T1000 (cell line): ENCODE results near the gene PRKAR1B.

Experiments used
- DNase-seq: peaks from one replicate; lab custom pipeline; 2025; ENCODE audit warnings: mixed read lengths; lab: John Stamatoyannopoulos, UW

PRKAR1B gene

DNA sequence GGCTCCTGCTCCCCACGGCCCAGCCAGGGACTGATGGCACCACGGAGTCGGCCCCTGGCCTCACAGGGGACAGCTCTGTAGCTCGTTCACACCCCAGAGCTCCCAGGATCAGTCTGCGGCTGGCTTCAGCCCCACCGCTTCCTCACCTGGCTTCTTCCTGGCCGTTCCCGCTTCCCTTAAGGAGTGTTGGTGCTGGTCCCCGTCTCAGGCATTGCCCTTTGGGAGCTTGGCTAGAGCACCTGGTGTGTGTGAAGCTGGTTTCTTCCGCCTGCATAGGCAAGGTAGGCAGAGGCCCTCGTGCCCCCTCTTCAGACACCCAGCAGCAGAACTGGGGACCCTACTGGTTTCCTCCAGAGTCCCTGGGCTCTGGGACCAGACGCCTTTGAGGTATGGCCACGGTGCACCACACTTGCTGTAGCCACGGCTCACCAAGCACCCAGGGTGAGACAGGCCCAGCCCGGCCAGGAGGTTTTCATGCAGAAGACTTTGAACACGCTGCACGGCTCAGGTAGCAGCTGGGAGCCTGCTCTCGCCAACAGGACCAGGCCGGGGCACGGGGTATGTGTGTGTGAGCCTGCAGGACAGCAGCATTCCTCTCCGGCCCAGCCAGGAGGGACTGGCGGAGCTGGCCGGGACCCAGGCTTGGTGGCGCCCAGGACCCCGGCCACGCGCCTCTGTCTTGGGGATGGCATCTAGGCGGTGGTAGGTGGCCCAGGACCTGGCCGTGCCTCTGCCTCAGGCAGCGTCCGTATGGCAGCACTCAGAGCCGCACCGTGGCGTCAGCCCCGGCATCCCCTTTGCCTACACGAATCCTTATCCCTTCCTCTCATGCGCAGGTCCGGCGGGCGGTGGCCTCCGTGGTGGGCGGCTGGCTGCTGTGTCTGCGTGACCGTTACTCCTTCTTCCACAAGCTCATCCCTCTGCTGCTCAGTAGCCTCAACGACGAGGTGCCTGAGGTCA is 13.2 kb upstream of the PRKAR1B start:
- DNase-seq = no peak

DNA sequence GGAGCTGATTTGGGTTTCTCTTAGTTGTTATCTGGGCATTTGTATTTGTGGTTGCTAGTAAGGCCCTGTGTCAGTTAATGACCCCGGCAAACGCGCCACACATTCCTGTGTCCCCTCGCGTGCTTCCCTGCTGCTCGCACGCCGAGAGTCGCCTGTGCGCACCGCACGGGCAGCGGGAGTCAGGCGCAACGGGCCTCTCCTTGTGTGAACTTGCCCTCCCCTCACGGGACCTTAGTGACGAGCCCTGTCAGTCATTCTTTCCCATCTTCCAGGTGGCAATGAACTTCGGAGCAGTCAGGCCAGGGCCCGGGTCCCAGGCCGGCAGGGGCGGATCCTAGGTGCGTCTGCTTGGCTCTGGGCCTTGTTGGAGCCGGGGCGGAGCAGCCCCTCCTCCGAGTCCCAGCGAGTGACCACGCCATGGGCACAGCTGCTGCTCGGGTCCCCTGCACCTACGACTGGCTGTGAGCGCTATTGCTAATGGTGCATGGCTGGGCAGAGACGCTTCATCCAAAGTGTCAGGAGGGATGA is 12.4 kb upstream of the PRKAR1B start:
- DNase-seq = no peak

DNA sequence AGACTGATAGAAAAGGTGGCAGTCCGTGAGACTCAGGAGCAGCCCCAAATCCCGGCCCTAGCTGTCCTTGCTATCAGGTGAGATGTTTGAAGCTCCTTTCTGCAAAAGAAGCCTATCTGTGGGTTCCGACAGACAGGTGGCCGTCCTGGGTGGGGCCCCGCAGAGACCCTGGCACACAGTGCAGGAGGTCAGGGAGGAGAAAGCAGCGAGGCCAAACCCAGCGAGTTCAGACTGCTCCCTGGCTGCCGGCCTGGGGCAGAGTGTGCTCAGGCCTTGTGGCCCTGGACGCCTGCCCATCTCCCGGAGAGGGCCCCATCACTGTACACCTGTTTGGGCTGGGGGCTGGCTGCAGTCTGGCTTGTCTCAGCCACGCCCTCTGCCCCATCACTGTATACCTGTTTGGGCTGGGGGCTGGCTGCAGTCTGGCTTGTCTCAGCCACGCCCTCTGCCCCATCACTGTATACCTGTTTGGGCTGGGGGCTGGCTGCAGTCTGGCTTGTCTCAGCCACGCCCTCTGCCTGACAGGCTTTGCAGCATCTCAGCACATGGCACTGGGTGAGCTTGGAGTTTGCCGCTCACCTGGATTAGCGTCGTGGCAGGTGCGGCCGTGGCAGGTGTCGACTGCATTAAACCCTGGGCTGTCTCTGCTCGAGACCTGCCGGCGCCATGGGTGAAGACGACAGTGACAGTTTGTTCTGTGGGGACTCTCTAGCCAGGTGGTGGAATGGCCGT is 11.8 kb upstream of the PRKAR1B start:
- no peak for DNase-seq

DNA sequence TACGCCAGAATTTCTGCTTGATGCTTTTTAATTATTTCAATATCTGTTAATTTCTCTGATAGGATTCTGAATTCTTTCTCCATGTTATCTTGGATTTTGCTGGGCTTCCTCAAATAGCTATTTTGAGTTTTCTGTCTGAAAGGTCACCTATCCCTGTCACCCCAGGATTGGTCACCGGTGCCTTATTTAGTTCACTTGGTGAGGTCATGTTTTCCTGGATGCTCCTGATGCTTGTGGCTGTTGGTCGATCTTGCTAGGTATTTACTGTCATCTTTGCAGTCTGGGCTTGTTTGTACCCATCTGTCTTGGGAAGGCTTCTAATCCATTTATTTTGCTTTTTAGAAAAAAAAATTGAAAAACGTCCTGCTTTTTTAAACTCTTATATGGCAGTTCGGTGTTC is 11.2 kb upstream of the PRKAR1B start:
- no peak for DNase-seq

DNA sequence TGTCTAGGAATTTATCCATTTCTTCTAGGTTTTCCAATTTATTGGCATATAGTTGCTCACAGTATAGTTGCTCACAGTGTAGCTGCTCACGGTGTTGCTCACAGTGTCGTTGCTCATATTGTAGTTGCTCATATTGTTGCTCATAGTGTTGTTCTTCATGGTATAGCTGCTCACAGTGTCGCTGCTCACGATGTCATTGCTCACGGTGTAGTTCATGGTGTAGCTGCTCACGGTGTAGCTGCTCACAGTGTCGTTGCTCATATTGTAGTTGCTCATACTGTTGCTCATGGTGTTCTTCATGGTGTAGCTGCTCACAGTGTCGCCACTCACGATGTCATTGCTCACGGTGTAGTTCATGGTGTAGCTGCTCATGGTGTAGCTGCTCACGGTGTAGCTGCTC is 7.7 kb upstream of the PRKAR1B start:
- DNase-seq = no peak

DNA sequence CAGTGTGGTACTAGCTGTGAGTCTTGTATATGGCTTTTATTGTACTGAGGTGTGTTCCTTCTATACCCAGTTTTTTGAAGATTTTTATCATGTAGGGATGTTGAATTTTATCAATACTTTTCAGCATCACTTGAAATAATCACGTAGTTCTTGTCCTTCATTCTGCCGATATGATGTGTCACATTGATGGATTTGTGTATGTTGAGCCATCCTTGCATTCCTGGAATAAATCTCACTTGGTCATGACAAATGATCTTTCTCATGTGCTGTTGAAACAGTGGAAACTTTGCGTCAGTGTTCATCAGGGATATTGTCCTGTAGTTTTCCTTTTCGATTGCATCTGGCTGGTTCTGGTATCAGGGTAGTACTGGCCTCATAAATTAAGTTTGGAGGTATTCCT is 7.1 kb upstream of the PRKAR1B start:
- no peak for DNase-seq

DNA sequence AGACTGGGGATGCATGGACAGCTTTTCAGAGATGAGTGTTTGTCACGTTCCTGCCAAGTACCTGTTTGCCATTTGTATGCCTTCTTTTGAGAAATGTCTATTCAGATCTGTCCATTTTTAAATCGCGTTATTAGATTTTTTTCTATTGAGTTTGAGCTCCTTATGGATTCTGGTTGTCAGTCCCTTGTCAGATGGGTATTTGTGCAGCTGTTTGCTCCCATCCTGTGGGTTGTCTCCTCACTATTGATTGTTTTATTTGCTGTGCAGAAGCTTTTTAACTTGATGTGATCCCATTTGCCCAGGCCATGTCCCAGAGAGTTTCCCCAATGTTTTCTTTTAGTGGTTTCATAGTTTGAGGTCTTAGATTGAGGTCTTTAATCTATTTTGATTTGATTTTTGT is 5.5 kb upstream of the PRKAR1B start:
- DNase-seq = no peak

DNA sequence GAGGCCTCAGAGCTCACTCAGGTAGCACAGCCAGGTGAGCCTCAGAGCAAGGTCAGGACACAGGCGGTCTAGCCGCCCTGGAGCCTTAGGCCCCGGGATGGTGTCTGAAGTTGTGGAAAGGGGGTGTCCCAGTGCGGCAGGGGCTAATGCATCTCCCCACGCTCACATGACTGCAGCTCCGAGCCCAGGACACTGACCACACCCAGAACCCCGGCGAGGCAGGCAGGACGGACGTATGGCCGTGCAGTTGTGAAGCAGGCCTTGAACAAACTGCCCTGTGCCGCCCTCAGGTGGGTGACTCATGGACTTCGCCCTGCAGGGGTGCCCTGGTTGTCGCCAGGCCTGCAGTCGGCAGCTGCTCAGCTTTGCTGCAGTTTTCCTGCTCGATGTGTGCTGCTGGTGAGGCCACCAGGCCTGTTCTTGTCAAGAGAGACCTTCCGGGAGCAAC is 5.0 kb upstream of the PRKAR1B start:
- DNase-seq = peak; percentile 46

DNA sequence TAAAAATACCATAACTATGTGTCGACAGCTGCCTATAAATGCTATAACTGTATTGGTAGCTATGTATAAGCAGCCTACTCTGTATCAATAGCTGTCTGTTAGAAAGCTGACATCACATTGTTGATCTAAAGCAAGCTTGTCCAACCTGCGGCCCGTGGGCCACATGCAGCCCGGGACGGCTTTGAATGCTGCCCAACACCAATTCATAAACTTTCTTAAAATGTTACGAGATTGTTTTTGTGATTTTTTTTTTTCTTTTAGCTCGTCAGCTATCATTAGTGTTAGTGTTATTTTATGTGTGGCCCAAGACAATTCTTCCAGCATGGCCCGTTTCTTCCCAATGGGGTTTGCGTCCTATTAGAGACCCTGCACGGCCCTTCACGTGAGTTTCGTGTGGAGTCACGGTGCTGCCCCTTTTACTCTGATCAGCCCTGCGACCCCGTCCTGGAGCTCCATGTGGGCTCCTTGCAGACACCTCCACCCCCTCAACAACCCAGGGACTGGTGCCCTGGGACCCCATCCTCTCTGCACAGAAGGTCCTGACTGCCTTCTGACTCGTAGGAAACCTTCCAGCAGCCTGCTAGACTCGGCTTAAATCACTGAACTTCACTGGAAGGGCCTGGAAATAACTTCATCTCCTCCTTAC is 4.5 kb upstream of the PRKAR1B start:
- no peak for DNase-seq

DNA sequence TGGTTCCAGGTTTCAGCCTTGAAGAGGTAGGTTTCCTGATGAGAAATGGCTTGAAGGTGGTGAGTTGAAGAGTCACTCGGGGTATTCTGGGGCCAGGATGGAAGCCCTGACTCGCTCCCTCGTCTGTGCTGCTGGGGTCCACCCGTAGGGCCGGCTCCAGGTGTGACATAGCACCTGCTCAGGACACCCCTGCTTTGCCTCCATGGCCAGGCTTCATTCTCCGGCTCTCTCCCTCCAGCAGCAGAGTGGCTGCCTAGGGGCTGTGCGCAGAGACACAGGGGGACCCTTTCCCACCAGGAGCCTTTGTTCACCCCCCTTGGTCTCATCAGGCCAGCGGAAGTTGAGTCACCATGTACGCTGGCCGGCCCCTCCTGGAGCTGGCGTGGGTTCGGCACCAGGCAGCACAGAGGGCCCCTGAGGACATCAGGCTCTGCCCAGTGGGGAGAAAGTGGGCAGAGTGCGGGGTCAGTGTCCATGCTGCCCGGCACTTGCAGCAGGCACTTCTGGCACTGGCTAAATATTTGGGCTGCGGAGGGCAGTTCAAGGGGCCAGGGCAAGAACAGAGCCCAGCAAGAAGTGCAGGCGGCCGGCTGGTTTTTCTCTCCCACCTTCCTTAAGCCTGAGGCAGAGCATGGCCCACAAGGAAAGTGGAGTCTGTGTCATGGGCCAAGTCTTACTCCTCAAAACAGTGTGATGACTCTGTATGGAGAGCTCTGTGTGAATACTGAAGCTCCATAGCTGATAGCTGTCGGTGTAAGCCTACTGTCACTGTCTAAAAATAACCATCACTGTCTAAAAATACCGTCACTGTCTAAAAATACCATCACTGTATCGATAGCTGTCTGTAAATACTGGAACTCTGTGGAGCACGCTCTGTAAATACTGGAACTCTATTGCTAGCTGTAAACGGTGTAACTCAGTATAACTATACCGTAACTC is 3.7 kb upstream of the PRKAR1B start:
- no peak for DNase-seq

DNA sequence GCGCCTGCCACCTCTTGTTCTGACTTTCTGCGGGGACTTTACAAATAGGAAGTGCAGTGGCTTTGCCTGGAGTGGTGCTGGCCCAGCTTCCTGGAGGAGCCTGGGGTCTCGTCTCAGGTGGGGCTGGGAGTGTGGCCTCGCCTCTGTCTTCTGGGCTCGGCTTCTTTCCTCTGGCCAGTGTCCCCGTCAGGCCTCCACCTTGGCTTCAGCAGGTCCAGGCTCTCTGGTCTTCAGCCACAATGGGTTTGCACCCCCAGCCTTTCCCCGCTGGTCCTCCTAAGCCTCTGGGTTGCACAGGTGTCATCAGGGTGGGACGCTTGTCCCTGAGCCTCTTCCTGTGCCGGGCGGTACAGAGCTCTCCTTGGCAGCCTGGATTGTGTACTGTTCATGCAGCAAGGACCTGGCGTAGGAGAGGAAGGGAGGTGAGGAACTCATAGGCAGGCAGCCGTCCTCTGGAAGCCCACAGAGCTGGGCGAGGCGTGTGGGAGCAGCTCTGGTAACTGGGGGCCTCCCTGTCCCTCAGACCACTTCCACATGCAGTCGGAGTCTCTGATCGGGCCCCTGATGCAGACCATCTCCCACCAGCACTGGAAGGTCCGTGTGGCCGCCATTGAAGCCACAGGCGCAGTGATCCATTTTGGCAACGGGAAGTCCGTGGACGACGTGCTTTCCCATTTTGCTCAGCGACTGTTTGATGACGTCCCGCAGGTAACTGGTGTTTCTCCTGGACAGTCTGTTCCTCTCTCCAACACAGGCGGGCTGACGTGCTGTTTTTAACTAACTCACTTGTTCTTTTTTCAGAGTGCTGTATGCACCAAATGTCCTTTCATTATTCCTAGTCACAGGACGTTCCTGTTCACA is 2.3 kb upstream of the PRKAR1B start:
- DNase-seq = no peak

DNA sequence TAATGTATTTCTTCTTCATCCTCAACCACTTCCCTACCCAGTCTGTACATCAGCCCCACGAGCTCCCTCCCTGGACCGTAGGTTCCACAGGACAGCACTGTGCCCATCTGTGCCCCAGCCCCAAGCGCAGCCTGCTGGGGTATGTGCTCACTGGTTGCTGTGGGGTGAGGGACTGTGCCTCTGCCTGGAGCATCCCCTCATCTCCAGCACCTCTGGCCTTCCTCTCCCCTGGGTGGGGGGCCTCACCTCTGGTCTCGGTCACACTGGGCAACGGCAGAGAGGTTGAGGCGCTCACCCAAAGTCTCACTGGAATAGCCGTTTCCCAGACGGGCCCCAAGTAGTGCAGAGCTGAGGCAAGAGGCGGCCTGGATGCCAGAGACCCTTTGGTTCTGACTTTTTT is 1.5 kb upstream of the PRKAR1B start:
- DNase-seq = no peak

DNA sequence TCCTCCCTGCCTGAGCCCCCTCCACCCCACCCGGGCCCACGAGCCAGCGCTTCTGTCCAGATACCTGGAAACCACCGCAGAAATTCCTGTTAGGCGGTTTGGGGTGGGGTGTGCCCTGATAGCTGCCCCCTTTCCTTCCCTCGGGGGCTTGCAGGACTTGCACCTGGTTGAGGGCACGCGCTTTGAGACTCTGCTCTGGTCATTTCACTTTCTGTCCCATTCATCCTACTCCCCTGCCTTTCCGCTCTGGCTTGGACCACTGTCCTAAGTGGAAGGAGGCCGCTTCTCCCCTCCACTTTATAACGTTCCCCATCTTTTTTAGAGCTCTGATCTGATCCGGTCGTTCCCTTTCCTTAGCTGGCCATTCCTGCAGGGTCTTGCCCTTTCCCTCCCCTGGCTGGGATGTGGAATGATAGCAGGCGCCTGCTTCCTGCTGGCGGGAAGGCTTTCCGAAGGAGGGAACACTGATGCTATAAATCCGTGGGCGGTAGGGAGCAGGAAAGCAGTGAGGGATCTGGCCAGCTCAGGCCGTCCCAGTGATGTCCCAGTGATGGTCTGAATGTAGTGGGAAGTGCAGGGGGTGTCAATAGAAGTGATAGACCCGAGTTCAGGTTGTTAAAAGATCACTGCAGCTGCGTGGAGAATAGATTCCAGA is 852 bp upstream of the PRKAR1B start:
- no peak for DNase-seq

DNA sequence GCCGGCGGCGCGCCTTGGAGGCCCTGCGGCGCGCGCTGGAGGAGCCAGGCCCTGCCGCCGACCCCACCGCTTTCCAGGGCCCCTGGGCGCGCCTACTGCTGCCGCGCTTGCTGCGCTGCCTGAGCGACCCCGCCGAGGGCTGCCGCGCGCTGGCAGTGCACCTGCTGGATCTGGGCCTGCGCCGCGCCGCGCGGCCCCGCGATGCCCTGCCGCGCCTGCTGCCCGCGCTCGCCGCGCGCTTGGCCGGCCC is 302 bp downstream of the PRKAR1B start:
- no peak for DNase-seq

DNA sequence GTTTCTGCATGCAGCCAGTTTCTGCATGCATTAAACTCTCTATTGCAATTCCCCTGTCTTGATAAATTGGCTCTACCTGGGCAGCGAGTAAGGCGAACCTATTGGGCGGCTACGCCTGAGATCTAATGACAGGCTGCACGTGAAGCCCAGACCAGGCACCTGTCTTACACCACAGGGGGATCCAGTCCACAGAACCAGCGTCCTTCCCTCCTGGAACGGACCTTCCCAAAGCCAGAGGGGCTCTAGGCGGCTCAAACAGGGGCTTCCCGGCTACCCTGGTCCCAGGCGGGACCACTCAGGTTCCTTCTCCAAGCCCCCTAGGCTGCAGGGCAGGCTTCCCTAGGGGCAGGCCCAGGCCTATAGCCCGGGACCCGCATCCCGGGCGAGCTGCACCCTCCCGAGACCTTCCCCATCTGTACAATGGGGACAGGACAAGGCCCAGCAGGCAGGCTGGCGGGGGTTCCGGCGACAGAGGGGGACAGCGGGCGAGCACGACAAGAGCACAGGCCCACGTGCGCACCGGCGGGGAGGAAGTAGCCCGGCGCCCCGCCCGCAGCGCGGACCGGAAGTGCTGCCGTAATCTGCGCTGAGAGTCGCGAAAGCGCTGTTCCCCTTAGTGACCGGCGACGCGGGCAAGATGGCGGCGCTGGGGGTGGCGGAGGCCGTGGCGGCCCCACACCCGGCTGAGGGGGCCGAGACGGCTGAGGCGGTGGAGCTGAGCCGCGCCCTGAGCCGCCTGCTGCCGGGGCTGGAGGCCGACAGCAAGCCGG is 812 bp downstream of the PRKAR1B start, which contains the start of gene DNAAF5:
Gene DNAAF5, plus strand, starts transcription at position 616 of the 770 bp plus-strand sequence. Its CDS starts 22 bp downstream, at position 638.
- peak; percentile 64 for DNase-seq

DNA sequence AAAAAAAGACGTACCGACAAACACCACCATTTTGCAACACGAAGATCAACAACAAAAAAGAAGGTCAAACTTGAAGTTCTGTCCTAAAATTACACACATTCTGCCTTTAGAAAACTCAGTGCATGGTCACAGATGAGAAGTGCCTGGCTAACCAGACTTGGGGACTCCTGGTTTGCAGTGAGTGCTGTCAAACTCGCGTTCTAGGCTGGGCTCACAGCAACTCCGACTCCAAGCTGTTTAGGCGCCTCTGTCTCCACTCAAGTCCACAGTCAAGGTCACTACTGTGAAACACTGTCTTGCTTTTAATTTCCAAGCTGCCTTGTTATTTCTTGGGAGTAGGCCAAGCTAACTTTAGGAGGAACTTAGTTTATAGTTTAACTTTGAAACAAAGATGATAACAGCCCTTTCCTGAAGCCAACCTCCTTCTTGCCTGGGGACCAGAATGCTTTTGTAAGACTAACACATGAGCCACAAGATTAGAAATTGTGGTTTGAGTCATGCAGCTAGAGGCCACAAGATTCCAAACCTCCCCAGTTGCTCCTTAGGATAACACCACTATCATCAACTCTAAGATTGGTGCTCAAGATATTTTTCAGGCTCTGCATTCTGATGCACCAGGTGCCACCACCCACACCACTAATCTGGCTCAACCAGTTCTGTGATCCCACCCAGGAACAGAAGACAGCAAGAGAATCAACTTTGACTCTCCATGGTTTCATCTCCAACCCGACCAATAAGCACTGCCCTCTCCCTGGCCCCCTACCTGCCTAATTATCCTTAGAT is 1.7 kb downstream of the PRKAR1B start:
- no peak for DNase-seq

DNA sequence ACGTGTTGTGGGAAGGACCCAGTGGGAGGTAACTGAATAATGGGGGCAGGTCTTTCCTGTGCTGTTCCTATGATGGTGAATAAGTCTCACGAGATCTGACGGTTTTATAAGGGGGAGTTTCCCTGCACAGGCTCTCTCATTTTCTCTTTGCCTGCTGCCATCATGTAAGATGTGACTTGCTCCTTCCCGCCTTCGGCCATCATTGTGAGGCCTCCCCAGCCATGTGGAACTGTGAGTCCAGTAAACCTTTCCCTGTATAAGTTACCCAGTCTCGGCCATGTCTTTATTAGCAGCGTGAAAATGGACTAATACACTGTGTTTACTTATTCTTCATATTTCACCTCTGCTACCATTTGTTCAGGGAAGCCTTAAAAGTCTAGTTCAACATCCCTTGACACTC is 2.8 kb downstream of the PRKAR1B start:
- DNase-seq = no peak

DNA sequence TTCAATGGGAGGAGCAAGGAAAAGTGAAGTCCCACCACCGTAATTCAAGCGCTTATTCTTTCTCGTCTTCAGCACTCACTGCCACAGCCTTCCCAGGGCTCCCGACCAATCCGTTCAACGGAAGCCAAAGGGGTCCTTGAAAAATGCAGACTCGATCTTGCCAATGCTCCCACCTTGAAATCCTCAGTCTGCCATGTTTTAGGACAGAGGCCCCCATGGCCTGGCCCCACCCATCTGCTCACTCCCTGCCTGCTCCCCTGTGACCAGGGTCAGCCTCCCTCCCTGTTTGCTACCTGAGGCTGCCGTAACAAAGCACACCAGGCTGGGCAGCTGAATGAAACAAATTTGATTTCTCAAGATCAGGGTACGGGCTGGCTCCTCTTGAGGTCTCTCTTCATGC is 3.5 kb downstream of the PRKAR1B start:
- no peak for DNase-seq
